NCI-H69 (cell line): ENCODE results near the gene ELMO3.

Source experiments
- DNase-seq: peaks from one replicate; lab custom pipeline; 2025; lab: John Stamatoyannopoulos, UW

Gene ELMO3

GRCh38 chr16:67182288-67182687 is 16.6 kb upstream of the ELMO3 start:
- DNase-seq, result no peak

- DNase-seq, result no peak
Measured at GRCh38 chr16:67183284-67183626, 15.7 kb upstream of the ELMO3 start.

GRCh38 chr16:67183627-67184452 is 15.1 kb upstream of the ELMO3 start, which contains the start of gene MATCAP1:
MATCAP1 (minus strand) TSS chr16:67183963; CDS start chr16:67180610, 3,353 bp downstream.
- peak; percentile 96 for DNase-seq

GRCh38 chr16:67184453-67184994 is 14.4 kb upstream of the ELMO3 start:
- peak; percentile 76 for DNase-seq

GRCh38 chr16:67184995-67185650 is 13.8 kb upstream of the ELMO3 start:
- peak; percentile 80 for DNase-seq

- no peak for DNase-seq
Measured at GRCh38 chr16:67185651-67186134, 13.2 kb upstream of the ELMO3 start.

- DNase-seq, result no peak
Measured at GRCh38 chr16:67186550-67186950, 12.4 kb upstream of the ELMO3 start.

GRCh38 chr16:67187175-67187890 is 11.6 kb upstream of the ELMO3 start:
- no peak for DNase-seq

GRCh38 chr16:67188323-67188722 is 10.6 kb upstream of the ELMO3 start:
- DNase-seq, result no peak

GRCh38 chr16:67188798-67189197 is 10.1 kb upstream of the ELMO3 start:
- DNase-seq, result no peak

- DNase-seq, result peak; percentile 7
Measured at GRCh38 chr16:67190041-67190440, 8.9 kb upstream of the ELMO3 start, which contains the start of gene EXOC3L1. EXOC3L1 (minus strand) TSS chr16:67190136; CDS start chr16:67189676, 460 bp downstream.

- peak; percentile 32 for DNase-seq
Measured at GRCh38 chr16:67190448-67191399, 8.2 kb upstream of the ELMO3 start.

GRCh38 chr16:67191411-67191994 is 7.4 kb upstream of the ELMO3 start:
- DNase-seq, result no peak

GRCh38 chr16:67191995-67192681 is 6.8 kb upstream of the ELMO3 start, which contains the start of gene E2F4:
E2F4 (plus strand) TSS chr16:67192155; CDS start chr16:67192228, 73 bp downstream.
- peak; percentile 89 for DNase-seq

GRCh38 chr16:67192781-67193361 is 6.1 kb upstream of the ELMO3 start:
- no peak for DNase-seq

GRCh38 chr16:67193536-67193935 is 5.4 kb upstream of the ELMO3 start:
- no peak for DNase-seq

GRCh38 chr16:67194260-67194659 is 4.7 kb upstream of the ELMO3 start:
- DNase-seq, result no peak

GRCh38 chr16:67195676-67196075 is 3.3 kb upstream of the ELMO3 start:
- DNase-seq, result no peak

- no peak for DNase-seq
Measured at GRCh38 chr16:67196881-67197280, 2.0 kb upstream of the ELMO3 start.

GRCh38 chr16:67197704-67198103 is 1.2 kb upstream of the ELMO3 start:
- DNase-seq, result no peak
